Islet precursor cell (in vitro differentiated cells): ENCODE results near the gene P3H1.
"Not testable (repeated sequence)": the region's sequence is repeated elsewhere in the genome, so short reads cannot be mapped to it uniquely, and the experiment has no call there.

Experiments
- DNase-seq: peaks from one replicate; pipeline ENCODE4 v3.0.0-alpha.2; 2018

Gene P3H1

GRCh38 chr1:42730002-42730401, 36.8 kb downstream of the P3H1 start:
- DNase-seq: no peak

DNA sequence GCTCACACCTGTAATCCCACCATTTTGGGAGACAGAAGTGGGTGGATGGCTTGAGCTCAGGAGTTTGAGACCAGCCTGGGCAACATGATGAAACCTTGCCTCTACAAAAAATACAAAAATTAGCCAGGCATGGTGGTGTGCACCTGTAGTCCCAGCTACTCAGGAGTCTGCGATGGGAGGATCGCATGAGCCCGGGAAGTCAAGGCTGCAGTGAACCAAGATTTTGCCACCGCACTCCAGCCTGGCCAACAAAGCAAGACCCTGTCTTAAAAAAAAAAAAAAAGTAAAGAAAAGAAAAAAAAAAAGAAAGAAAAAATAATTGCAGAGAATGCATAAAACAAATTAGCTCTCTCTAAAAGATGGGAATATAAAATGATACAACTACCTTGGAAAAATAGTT, 41.0 kb downstream of the P3H1 start:
- not testable (repeated sequence) for DNase-seq

- no peak for DNase-seq
Observed at GRCh38 chr1:42723511-42723910, 43.3 kb downstream of the P3H1 start.

DNA sequence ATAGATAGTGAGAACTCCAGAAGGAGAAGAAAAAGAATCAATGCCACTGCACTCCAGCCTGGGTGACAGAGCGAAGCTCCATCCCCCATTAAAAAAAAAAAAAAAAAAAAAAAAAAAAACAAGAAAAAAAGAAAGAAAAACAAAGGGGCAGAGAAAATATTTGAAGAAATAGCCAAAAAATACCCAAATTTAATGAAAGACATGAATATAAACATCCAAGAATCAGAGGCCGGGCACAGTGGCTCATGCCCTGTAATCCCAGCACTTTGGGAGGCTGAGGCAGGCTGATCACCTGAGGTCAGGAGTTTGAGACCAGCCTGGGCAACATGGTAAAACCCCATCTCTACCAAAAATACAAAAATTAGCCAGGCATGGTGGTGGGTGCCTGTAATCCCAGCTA, 44.4 kb downstream of the P3H1 start:
- not testable (repeated sequence) for DNase-seq

GRCh38 chr1:42721926-42722325, 44.9 kb downstream of the P3H1 start:
- no peak for DNase-seq

DNA sequence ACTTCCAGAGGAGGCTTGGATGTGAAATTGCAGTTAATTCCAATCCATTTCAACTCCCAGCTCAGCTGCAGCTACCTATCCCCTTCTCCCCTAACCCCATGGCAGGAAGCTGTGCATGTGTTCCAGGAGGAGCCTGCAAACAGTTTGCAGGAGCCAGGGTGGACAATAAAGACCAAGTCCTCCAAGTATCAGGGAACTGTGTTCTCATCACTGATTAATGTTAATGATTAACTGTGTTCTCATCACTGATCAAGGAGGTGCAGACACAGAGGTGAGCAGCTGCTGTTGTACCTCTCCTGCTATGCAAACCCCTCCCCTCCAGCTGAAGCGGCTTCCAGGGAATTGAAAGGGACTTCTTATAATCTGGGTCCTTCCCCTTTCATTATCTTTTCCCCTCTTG, 46.0 kb downstream of the P3H1 start:
- no peak for DNase-seq

DNA sequence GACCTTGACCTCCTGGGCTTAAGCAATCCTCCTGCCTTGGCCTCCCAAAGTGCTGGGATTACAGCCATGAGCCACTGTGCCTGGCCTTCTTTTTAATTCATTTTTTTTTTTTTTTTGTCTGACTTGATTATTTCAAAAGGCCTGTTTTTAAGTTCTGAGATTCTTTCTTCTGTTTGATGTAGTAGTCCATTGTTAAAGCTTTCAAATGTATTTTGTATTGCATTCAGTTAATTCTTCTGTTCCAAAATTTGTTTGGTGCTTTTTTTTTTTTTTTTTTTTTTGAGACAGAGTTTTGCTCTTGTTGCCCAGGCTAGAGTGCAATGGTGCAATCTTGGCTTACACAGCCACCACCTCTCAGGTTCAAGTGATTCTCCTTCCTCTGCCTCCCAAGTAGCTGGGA, 52.4 kb downstream of the P3H1 start:
- not testable (repeated sequence) for DNase-seq

- no peak for DNase-seq
Observed at GRCh38 chr1:42713293-42713692, 53.5 kb downstream of the P3H1 start.

DNA sequence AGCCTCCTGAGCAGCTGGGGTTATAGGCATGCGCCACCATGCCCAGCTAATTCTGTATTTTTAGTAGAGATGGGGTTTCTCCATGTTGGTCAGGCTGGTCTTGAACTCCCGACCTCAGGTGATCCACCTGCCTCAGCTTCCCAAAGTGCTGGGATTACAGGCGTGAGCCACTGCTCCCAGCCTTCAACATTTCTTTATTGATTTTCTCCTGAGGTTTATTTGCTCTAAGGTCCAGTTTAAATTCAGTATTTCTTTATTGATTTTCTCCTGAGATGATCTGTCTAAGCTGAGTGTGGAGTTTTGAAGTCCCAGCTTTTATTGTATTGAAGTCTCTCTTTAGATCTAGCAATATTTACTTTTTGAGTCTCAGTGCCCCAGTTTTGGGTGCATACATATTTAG, 54.0 kb downstream of the P3H1 start:
- DNase-seq: not testable (repeated sequence)

GRCh38 chr1:42703888-42704464, 62.9 kb downstream of the P3H1 start:
- no peak for DNase-seq

GRCh38 chr1:42700006-42700405, 66.8 kb downstream of the P3H1 start:
- DNase-seq: no peak

DNA sequence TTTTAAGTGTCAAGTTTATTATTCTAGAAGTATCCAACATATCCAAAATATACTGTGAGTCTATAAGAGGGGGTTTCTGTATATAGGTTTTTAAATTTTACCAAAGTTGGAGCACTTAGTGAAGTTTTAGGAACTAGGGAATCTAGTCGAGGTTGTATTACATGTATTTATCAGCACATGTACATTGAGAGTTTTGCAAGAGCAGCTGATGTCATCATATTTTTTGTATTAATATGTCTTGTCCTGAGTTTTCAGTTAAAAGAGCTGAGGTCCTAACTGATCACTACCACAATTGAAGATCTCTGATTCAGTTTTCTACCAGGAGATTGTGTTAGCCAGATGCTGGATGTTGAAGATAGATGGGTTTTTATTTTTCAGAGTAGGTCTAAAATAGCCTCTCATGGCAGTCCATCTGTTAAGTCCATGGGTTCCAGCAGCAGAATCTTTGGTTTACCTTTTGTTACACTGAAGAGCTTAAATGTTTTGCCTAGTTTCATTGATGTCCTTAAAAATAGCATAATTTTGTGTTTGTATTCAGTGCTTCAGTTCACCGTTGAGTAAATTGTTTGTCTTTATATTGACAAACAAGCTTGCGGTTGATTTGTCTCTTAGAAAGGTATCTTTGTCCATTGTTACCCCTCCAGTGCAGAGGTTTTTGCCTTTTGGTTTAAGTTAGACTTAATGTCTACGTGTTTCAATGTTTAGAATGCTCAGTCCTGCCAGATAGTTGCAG, 68.6 kb downstream of the P3H1 start:
- DNase-seq: no peak
